Measurements from ENCODE around the gene ACRV1.

GRCh38 chr11:125690006-125690405 lies 9.4 kb upstream of the ACRV1 start:
- TF ChIP-seq CTCF (conservative IDR thresholded peaks at IDR 0.05; ENCODE audit: low read depth in 2 of 2) (no peak), EZH2phosphoT487 (IDR thresholded peaks at IDR 0.05; ENCODE audit: unreplicated experiment) (no peak), EZH2 (IDR thresholded peaks at IDR 0.05; ENCODE audit: low read depth, unreplicated experiment) (no peak), POLR2AphosphoS5 (IDR thresholded peaks at IDR 0.05; ENCODE audit: low read depth) (no peak), CREB1 (CRISPR knock-in tag; IDR thresholded peaks at IDR 0.05; ENCODE audit: low read depth) (no peak), JUNB (IDR thresholded peaks at IDR 0.05; ENCODE audit: unreplicated experiment) (no peak)
